T-helper 1 cell (primary cell): ENCODE measurements around the gene KCNIP1.
"Not testable (repeated sequence)": the region's sequence is repeated elsewhere in the genome, so short reads cannot be mapped to it uniquely, and the experiment has no call there.

Experiments used
- DNase-seq, 5 donors: peaks; one replicate each; pipeline ENCODE4 v3.0.0-alpha.2; 2012 to 2020

KCNIP1 gene

GRCh38 chr5:170538696-170539586 is 35.1 kb downstream of the KCNIP1 start:
- no peak for DNase-seq

- DNase-seq: no peak
These were observed 36.5 kb downstream of the KCNIP1 start for GRCh38 chr5:170540271-170540670.

- no peak for DNase-seq
These were observed 37.4 kb downstream of the KCNIP1 start for GRCh38 chr5:170541146-170541769.

- no peak for DNase-seq
These were observed 39.0 kb downstream of the KCNIP1 start for GRCh38 chr5:170542691-170543293.

- no peak for DNase-seq
These were observed 41.5 kb downstream of the KCNIP1 start for GRCh38 chr5:170545313-170545712.

GRCh38 chr5:170545811-170546210 is 42.0 kb downstream of the KCNIP1 start:
- DNase-seq: no peak

GRCh38 chr5:170546282-170546681 is 42.5 kb downstream of the KCNIP1 start:
- DNase-seq: no peak

- not testable (repeated sequence) for DNase-seq
These were observed 46.6 kb downstream of the KCNIP1 start for GRCh38 chr5:170550382-170550781.

- no peak for DNase-seq
These were observed 47.3 kb downstream of the KCNIP1 start for GRCh38 chr5:170551076-170551475.

GRCh38 chr5:170551622-170552021 is 47.8 kb downstream of the KCNIP1 start:
- DNase-seq: no peak

- DNase-seq: no peak
These were observed 48.8 kb downstream of the KCNIP1 start for GRCh38 chr5:170552621-170553115.

- no peak for DNase-seq
These were observed 49.4 kb downstream of the KCNIP1 start for GRCh38 chr5:170553218-170553617.

- DNase-seq: no peak
These were observed 50.9 kb downstream of the KCNIP1 start for GRCh38 chr5:170554521-170555267.

GRCh38 chr5:170557314-170557713 is 53.5 kb downstream of the KCNIP1 start:
- no peak for DNase-seq

- DNase-seq: no peak
These were observed 55.5 kb downstream of the KCNIP1 start for GRCh38 chr5:170559296-170559695.

- no peak for DNase-seq
These were observed 57.1 kb downstream of the KCNIP1 start for GRCh38 chr5:170560938-170561337.

- no peak for DNase-seq
These were observed 58.5 kb downstream of the KCNIP1 start for GRCh38 chr5:170562166-170562874.

GRCh38 chr5:170562875-170563228 is 59.0 kb downstream of the KCNIP1 start:
- no peak for DNase-seq

- DNase-seq: no peak
These were observed 60.2 kb downstream of the KCNIP1 start for GRCh38 chr5:170563824-170564567.

- DNase-seq: no peak
These were observed 61.3 kb downstream of the KCNIP1 start for GRCh38 chr5:170565072-170565471.

- DNase-seq: no peak
These were observed 65.3 kb downstream of the KCNIP1 start for GRCh38 chr5:170569101-170569500.

GRCh38 chr5:170570476-170570875 is 66.7 kb downstream of the KCNIP1 start:
- DNase-seq: no peak
